Measurements from ENCODE around the gene XPO6. TPM values are rescaled to one million over a fixed set of nuclear protein-coding genes. Genes with fewer than 3 reads are reported as not detected.

The XPO6 gene
- total RNA-seq, 2 experiments from 2014 or later: 130 to 167 TPM

DNA sequence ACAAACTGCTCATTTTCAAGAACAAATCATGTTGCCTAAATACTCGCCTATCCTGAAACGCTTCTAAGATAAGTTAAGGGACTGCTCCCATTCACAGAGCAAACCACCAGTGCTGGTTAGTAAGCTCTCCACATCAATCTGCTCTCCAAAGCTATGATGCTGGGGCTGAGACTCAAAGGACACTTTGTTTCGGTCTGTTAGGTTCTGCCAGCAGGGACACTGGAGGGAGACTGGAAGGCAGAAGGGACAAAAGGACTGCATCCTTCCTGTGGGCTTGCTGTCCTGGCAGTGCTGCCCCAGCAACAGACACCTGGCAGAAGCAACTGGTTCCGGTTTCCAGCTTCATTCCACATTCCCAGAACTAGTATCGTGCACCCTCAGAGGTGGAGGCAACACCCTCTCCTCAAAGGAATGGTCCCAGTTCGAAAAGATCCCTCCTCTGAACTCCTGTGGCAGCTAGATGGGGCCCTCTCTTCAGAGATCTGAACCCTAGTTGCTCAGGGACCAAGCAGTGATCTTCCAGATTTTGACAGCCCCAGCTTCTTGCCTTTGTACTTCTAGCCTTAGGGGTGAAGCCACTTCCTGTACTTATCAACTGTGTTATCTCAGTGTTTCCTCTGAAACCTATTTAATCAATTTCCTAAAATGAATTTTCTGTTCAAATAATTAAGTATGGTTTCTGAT is 74.9 kb downstream of the XPO6 start:
- no peak overlapping the region for H2AFZ ChIP-seq (ENCODE audit: low read length)
- ChIA-PET CTCF (ENCODE audit: unreplicated experiment) (no interaction called here), POLR2A (no interaction called here)
- no peaks in the 10 kb centered on the region for H3K9me3 ChIP-seq (ENCODE audit: low read length)
- H3K27ac ChIP-seq (ENCODE audit: low read depth, low read length, poor library complexity, severe bottlenecking): no peak overlapping the region
- H3K4me3 ChIP-seq (ENCODE audit: low read depth, low read length, poor library complexity, severe bottlenecking): no peak overlapping the region
- BruUV-seq (replicated peaks): no TSS peak
- no peaks in the 10 kb centered on the region for H3K9me2 ChIP-seq (ENCODE audit: insufficient read depth, low read length)
- no peak overlapping the region for H3K4me2 ChIP-seq (ENCODE audit: low read length)
- peak; percentile 12 for DNase-seq (ENCODE audit: low spot score)
- H3K4me1 ChIP-seq (ENCODE audit: insufficient read depth, low read length, poor library complexity, severe bottlenecking): peaks cover 32% of the 10 kb centered on the region
- no peaks in the 10 kb centered on the region for H4K20me1 ChIP-seq (ENCODE audit: insufficient read depth, low read length)
- H3K36me3 ChIP-seq (ENCODE audit: insufficient read depth, low read length): peaks cover 76% of the 10 kb centered on the region
- intact Hi-C loops (cut with micrococcal nuclease; ENCODE audit: unreplicated experiment): no loop called here
- peaks cover 16% of the 10 kb centered on the region for H3K79me2 ChIP-seq (ENCODE audit: insufficient read depth, low read depth, low read length)
- TF ChIP-seq, protein P1, sequence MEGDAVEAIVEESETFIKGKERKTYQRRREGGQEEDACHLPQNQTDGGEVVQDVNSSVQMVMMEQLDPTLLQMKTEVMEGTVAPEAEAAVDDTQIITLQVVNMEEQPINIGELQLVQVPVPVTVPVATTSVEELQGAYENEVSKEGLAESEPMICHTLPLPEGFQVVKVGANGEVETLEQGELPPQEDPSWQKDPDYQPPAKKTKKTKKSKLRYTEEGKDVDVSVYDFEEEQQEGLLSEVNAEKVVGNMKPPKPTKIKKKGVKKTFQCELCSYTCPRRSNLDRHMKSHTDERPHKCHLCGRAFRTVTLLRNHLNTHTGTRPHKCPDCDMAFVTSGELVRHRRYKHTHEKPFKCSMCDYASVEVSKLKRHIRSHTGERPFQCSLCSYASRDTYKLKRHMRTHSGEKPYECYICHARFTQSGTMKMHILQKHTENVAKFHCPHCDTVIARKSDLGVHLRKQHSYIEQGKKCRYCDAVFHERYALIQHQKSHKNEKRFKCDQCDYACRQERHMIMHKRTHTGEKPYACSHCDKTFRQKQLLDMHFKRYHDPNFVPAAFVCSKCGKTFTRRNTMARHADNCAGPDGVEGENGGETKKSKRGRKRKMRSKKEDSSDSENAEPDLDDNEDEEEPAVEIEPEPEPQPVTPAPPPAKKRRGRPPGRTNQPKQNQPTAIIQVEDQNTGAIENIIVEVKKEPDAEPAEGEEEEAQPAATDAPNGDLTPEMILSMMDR (conservative IDR thresholded peaks at IDR 0.05; ENCODE audit: low read length): no peak
- no peak for TF ChIP-seq EZH2phosphoT487 (IDR thresholded peaks at IDR 0.05; ENCODE audit: borderline replicate concordance, low read depth, low read length)

DNA sequence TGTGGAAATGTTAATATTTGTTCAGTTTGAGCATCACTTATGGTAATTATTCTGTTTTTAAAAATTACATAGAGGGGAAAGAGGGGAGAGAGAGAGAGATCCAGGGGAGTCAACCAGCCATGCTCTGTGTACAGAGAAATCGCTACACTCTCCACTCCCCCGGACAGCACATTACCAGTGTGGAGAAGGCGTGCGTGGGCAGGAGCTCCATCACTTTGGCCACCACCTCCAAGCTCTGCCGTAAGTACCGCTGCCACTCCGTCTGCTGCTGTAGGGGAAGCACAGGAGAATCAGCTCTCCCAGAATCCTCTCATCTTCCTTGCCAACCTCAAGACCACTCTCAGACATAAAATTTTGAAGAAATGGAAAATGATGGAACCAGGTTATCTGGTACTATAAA is 78.1 kb downstream of the XPO6 start:
- peaks cover 96% of the 10 kb centered on the region for H3K36me3 ChIP-seq (ENCODE audit: insufficient read depth, low read length)
- TF ChIP-seq EZH2phosphoT487 (IDR thresholded peaks at IDR 0.05; ENCODE audit: borderline replicate concordance, low read depth, low read length): no peak
- TF ChIP-seq, protein P1 (conservative IDR thresholded peaks at IDR 0.05; ENCODE audit: low read length): no peak
- no peaks in the 10 kb centered on the region for H4K20me1 ChIP-seq (ENCODE audit: insufficient read depth, low read length)
- no peaks in the 10 kb centered on the region for H3K9me3 ChIP-seq (ENCODE audit: low read length)
- POLR2A ChIA-PET: no interaction called here
- H3K27ac ChIP-seq (ENCODE audit: low read depth, low read length, poor library complexity, severe bottlenecking): no peak overlapping the region
- no peaks in the 10 kb centered on the region for H3K9me2 ChIP-seq (ENCODE audit: insufficient read depth, low read length)
- CTCF ChIA-PET (ENCODE audit: unreplicated experiment): no interaction called here
- H3K79me2 ChIP-seq (ENCODE audit: insufficient read depth, low read depth, low read length): peaks cover under 1% of the 10 kb centered on the region; the same call in 1 of the 2 replicates
- no peak overlapping the region for H3K4me2 ChIP-seq (ENCODE audit: low read length)
- H3K4me1 ChIP-seq (ENCODE audit: insufficient read depth, low read length, poor library complexity, severe bottlenecking): peaks cover 31% of the 10 kb centered on the region
- no peak overlapping the region for H3K4me3 ChIP-seq (ENCODE audit: low read depth, low read length, poor library complexity, severe bottlenecking)
- intact Hi-C loops (cut with micrococcal nuclease; ENCODE audit: unreplicated experiment): no loop called here
- BruUV-seq (replicated peaks): no TSS peak
- H2AFZ ChIP-seq (ENCODE audit: low read length): no peak overlapping the region
- DNase-seq (ENCODE audit: low spot score): no peak

DNA sequence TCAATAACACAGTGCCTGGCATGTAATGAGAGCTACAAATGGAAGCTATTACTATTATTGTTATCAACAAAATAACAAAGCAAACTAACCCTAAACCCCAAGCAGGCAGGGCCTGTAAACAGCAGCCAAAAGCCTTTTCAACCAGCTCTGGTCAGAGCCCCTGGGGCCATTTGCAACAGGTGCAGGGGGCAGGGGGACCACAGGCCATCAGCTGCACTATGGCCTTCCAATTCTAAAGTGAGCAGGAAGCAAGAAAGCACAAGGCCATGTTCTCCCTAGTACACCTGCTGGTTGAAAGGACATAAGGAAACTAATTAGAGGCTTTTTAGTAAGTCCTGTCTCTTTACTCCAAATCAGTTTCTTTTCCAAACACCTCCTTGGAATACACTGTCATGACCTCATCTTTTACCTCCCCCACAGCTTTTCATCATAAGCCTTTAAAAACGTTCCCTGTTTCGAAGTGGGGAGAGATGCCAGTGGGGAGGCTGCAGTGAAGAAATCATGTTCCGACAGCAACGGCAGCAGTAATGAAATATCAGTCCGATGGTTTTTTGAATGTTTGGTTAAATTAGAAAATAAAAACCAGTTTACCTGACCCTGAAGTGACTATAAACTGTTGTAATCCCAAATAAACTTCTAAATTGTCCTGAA is 79.9 kb downstream of the XPO6 start:
- Histone ChIP-seq H3K9me3 (ENCODE audit: low read length) (no peaks in the 10 kb centered on the region), H3K4me3 (ENCODE audit: low read depth, low read length, poor library complexity, severe bottlenecking) (no peak overlapping the region), H3K4me2 (ENCODE audit: low read length) (no peak overlapping the region), H3K9me2 (ENCODE audit: insufficient read depth, low read length) (no peaks in the 10 kb centered on the region), H2AFZ (ENCODE audit: low read length) (no peak overlapping the region), H3K36me3 (ENCODE audit: insufficient read depth, low read length) (peaks cover 100% of the 10 kb centered on the region), H3K27ac (ENCODE audit: low read depth, low read length, poor library complexity, severe bottlenecking) (no peak overlapping the region), H3K79me2 (ENCODE audit: insufficient read depth, low read depth, low read length) (no peaks in the 10 kb centered on the region), H3K4me1 (ENCODE audit: insufficient read depth, low read length, poor library complexity, severe bottlenecking) (peaks cover 21% of the 10 kb centered on the region), H4K20me1 (ENCODE audit: insufficient read depth, low read length) (no peaks in the 10 kb centered on the region)
- CTCF ChIA-PET (ENCODE audit: unreplicated experiment): no interaction called here
- POLR2A ChIA-PET: interaction anchor here (0.7 kb wide), 2 partner anchors 7 to 12 kb away, joined by 3 read pairs; no protein-coding TSS in a partner anchor
- TF ChIP-seq, protein P1 (conservative IDR thresholded peaks at IDR 0.05; ENCODE audit: low read length): no peak
- no peak for TF ChIP-seq EZH2phosphoT487 (IDR thresholded peaks at IDR 0.05; ENCODE audit: borderline replicate concordance, low read depth, low read length)
- BruUV-seq (replicated peaks): no TSS peak
- intact Hi-C loops (cut with micrococcal nuclease; ENCODE audit: unreplicated experiment): no loop called here
- DNase-seq (ENCODE audit: low spot score): no peak
